ENCODE measurements around the gene FAF1. TPM values are rescaled to one million over a fixed set of nuclear protein-coding genes. Genes with fewer than 3 reads are reported as not detected.

Gene FAF1
- total RNA-seq, 1 donor from 2014 or later, result 52.7 TPM

GRCh38 chr1:50979937-50980336 is 19.9 kb upstream of the FAF1 start:
- Histone ChIP-seq H3K4me3 (ENCODE audit: low read depth, low read length) (no peak overlapping the region), H3K27me3 (ENCODE audit: control insufficient read depth, insufficient read depth, low read length) (no peaks in the 10 kb centered on the region), H3K36me3 (ENCODE audit: control insufficient read depth, insufficient read depth, low read length) (no peaks in the 10 kb centered on the region)
- TF ChIP-seq, protein P1, sequence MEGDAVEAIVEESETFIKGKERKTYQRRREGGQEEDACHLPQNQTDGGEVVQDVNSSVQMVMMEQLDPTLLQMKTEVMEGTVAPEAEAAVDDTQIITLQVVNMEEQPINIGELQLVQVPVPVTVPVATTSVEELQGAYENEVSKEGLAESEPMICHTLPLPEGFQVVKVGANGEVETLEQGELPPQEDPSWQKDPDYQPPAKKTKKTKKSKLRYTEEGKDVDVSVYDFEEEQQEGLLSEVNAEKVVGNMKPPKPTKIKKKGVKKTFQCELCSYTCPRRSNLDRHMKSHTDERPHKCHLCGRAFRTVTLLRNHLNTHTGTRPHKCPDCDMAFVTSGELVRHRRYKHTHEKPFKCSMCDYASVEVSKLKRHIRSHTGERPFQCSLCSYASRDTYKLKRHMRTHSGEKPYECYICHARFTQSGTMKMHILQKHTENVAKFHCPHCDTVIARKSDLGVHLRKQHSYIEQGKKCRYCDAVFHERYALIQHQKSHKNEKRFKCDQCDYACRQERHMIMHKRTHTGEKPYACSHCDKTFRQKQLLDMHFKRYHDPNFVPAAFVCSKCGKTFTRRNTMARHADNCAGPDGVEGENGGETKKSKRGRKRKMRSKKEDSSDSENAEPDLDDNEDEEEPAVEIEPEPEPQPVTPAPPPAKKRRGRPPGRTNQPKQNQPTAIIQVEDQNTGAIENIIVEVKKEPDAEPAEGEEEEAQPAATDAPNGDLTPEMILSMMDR (IDR thresholded peaks at IDR 0.05; ENCODE audit: insufficient read depth, low read length, severe bottlenecking), result no peak
- DNase-seq (ENCODE audit: low read depth), result no peak
- FAIRE-seq, result no peak

DNA sequence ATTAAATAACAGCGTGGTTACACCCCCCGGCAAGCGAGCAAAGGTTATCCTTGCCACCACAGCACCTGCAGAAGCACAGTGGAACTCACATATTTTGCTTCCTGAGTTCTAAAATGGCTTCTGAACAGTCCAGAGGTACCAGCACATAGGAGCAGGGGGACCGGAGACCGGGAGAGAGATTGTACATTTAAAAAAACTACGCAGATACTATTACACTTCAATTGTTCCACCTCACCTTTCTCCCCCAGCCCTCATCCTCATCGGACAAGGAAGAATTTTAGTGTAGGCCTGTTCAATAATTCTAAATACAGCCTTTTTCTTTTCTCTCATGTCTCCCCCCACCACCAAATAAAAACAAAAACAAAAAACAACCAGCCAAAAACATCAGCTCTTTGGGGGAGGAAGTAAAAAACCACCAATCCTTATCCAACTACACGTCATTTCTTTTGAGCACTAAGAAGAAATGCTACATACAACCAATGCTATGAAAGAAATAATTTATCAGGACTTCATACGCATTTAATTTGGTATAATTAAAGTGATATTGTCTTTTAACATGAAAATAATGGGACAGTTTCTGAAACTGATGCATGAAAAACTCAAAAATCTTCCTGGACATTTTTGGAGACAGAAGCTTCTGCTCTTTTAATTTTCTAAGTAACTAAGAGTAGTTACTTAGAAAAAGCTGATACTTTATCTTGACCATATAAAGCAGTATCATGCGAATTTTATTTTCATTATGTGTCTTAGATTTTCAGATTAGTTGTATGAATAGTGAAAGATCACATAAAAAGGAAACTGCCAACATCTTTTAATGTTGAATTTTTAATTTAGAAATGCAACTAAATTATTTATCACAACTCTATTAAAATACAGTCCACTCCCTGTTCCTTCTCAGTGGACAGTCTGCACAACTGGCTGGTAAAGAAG is 19.1 kb upstream of the FAF1 start:
- no peak for DNase-seq (ENCODE audit: low read depth)
- Histone ChIP-seq H3K4me3 (ENCODE audit: low read depth, low read length) (no peak overlapping the region), H3K27me3 (ENCODE audit: control insufficient read depth, insufficient read depth, low read length) (no peaks in the 10 kb centered on the region), H3K36me3 (ENCODE audit: control insufficient read depth, insufficient read depth, low read length) (no peaks in the 10 kb centered on the region)
- TF ChIP-seq, protein P1 (IDR thresholded peaks at IDR 0.05; ENCODE audit: insufficient read depth, low read length, severe bottlenecking), result no peak
- no peak for FAIRE-seq

DNA sequence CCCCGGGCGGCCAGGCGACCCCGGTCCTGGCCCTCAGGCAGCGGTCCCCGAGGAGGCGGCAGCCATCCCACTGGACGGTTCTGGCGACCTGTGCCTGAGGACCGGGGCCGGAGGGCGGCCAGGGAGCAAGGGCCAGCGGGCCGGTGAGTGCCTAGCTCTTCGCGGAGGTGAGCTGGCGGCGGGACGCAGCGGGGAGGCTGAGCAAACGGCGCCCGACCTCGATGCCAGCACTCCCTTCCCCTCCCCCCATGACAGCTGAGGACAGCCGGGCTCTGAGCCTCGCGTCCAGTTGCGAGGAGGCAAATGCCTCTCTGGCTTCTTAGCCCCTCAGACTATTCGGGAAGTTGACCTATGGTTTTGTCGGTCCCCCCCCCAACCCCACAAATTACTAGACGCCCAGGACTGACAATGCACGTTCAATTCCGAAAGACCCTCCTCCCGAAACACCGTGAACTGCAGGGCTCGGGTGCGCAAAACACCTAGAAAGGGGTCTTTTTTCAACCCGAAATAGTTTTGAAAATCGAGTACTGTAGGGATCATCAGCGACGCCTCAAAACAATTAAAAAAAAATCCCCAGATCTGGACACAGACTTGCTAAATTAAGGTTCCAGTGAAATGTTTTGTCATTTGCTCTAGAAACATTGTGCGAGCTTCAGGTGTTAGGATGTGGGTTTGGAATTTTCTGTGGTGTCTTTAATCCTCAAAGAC is 18.2 kb upstream of the FAF1 start:
- no peaks in the 10 kb centered on the region for H3K36me3 ChIP-seq (ENCODE audit: control insufficient read depth, insufficient read depth, low read length)
- no peak for FAIRE-seq
- H3K4me3 ChIP-seq (ENCODE audit: low read depth, low read length), result peak overlapping the region; percentile 59
- H3K27me3 ChIP-seq (ENCODE audit: control insufficient read depth, insufficient read depth, low read length), result no peaks in the 10 kb centered on the region
- peak; percentile 17 for DNase-seq (ENCODE audit: low read depth)
- TF ChIP-seq, protein P1 (IDR thresholded peaks at IDR 0.05; ENCODE audit: insufficient read depth, low read length, severe bottlenecking), result no peak

- TF ChIP-seq, protein P1 (IDR thresholded peaks at IDR 0.05; ENCODE audit: insufficient read depth, low read length, severe bottlenecking), result no peak
- H3K27me3 ChIP-seq (ENCODE audit: control insufficient read depth, insufficient read depth, low read length), result no peaks in the 10 kb centered on the region
- DNase-seq (ENCODE audit: low read depth), result no peak
- no peak for FAIRE-seq
- peak overlapping the region; percentile 59 for H3K4me3 ChIP-seq (ENCODE audit: low read depth, low read length)
- H3K36me3 ChIP-seq (ENCODE audit: control insufficient read depth, insufficient read depth, low read length), result no peaks in the 10 kb centered on the region
Measured at GRCh38 chr1:50977575-50978143, 17.6 kb upstream of the FAF1 start.

DNA sequence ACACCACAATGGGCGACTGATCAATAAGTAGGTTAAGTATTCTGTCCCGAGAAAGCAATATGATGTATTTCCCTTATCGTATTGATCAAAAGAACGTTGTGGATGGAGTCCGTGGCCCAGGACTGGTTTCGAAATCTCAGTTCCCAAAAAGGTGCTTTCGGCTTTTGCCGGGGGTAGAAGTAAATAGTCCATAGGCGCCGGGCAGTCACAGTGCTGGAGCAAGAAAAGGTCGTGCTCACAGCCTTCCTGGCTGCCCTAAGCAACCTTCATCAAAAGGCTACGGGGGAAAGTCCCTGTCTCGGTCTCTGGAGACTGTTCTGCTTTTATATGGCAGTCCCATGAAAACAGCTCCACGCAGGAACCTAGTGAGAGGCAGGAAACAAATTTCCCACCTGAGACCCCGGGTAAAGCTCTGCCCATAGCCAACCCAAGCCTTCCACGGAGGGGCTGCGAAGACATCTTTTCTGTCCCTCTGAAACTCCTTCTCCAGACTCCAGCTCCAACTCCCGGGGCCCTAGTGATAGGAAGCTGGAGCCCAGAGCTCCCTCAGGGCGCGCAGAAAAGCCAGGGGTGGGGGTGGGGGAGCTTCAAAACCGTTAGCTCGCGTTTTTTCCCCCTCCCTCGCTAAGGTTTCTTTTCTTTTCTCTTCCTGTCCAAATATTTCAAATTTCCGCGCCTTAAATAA is 17.0 kb upstream of the FAF1 start:
- Histone ChIP-seq H3K4me3 (ENCODE audit: low read depth, low read length) (peak overlapping the region; percentile 59), H3K36me3 (ENCODE audit: control insufficient read depth, insufficient read depth, low read length) (no peaks in the 10 kb centered on the region), H3K27me3 (ENCODE audit: control insufficient read depth, insufficient read depth, low read length) (no peaks in the 10 kb centered on the region)
- TF ChIP-seq, protein P1 (IDR thresholded peaks at IDR 0.05; ENCODE audit: insufficient read depth, low read length, severe bottlenecking), result no peak
- DNase-seq (ENCODE audit: low read depth) (no peak), FAIRE-seq (no peak)

Measured in bronchial epithelial cell (primary cell).